ENCODE data around the gene ERP29. TPM values are rescaled to one million over a fixed set of nuclear protein-coding genes. Genes with fewer than 3 reads are reported as not detected.
"Not testable (repeated sequence)": the region's sequence is repeated elsewhere in the genome, so short reads cannot be mapped to it uniquely, and the experiment has no call there.

Gene ERP29
- total and polyA plus RNA-seq, 7 donors: 43.0 to 217 (median 68.0) TPM

DNA sequence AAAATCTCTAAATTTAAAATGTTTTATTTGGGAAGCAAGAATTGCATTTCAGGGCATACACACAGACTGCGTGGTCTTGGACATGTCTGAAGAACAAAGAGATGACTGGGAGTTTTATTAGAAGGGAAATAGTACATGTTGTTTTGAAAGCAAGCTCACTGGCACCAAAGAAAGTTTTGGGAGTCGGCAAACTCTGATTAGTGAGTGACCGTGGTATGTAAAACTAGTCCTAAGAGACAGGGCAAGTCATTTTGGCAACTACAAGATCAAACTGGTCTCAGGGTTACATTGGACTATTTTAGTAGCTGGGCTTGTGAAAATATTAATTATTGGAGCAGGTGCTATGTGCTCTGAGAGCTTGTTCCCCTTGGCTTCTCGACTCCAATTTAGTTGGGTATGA, 15.2 kb upstream of the ERP29 start:
- Histone ChIP-seq H3K4me3 (no peak overlapping the region), H3K4me1 (no peaks in the 10 kb centered on the region), H3K27me3 (no peaks in the 10 kb centered on the region), H3K36me3 (peaks cover 0 to 5% (median 0%) of the 10 kb centered on the region in 4 donors), H3K27ac (no peak overlapping the region), H3K9me3 (no peaks in the 10 kb centered on the region)
- no peak for TF ChIP-seq EP300 (IDR thresholded peaks at IDR 0.05)
- no peak for TF ChIP-seq POLR2AphosphoS5 (IDR thresholded peaks at IDR 0.05)
- TF ChIP-seq, protein P1, sequence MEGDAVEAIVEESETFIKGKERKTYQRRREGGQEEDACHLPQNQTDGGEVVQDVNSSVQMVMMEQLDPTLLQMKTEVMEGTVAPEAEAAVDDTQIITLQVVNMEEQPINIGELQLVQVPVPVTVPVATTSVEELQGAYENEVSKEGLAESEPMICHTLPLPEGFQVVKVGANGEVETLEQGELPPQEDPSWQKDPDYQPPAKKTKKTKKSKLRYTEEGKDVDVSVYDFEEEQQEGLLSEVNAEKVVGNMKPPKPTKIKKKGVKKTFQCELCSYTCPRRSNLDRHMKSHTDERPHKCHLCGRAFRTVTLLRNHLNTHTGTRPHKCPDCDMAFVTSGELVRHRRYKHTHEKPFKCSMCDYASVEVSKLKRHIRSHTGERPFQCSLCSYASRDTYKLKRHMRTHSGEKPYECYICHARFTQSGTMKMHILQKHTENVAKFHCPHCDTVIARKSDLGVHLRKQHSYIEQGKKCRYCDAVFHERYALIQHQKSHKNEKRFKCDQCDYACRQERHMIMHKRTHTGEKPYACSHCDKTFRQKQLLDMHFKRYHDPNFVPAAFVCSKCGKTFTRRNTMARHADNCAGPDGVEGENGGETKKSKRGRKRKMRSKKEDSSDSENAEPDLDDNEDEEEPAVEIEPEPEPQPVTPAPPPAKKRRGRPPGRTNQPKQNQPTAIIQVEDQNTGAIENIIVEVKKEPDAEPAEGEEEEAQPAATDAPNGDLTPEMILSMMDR (IDR thresholded peaks at IDR 0.05): no peak
- TF ChIP-seq POLR2A (IDR thresholded peaks at IDR 0.05): no peak
- WGBS, 2 donors: 91 to 93% methylated on average over 4 of the region's 4 CpGs
- intact Hi-C loops (cut with DNase I): no loop called here
- DNase-seq: no peak

DNA sequence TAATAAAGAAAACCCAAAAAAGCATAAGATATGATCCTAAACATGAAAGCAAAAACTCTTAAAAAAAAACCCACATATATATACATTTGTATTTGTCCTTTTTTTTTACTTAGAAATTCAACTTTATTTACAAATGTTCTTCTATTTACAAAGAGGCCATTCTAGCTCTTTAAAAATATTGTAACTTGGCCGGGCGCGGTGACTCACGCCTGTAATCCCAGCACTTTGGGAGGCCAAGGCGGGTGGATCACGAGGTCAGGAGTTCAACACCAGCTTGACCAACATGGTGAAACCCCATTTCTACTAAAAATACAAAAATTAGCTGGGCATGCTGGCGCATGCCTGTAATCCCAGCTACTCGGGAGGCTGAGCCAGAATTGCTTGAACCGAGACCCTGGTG, 14.1 kb upstream of the ERP29 start:
- H3K27ac ChIP-seq; H3K36me3 ChIP-seq; H3K9me3 ChIP-seq; H3K4me1 ChIP-seq; H3K4me3 ChIP-seq; H3K27me3 ChIP-seq; DNase-seq; intact Hi-C loops (cut with DNase I): not testable (repeated sequence)
- 85 to 91% methylated on average over 9 of the region's 9 CpGs for WGBS, 2 donors

DNA sequence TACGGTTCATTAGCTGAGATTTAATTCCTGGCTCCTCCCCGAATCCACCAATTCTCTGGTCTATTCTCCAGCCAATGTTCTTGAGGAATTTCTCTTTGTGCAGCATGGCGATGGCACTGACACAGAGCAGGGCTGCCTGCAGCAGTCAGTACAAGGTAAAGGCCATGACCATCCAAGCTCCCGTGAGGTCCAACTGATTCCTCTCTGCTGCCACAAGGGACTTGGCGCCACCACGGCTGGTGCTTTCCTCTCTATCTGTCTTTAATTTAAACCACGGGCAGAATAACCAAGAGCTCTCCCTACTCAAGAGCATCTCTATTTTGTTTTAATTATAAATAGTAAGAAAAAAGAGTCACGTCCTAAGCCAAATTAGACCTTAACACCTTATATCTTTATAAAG, 12.4 kb upstream of the ERP29 start:
- peaks cover 0 to 5% (median 0%) of the 10 kb centered on the region in 4 donors for H3K36me3 ChIP-seq
- intact Hi-C loops (cut with DNase I): no loop called here
- peaks cover 0 to 3% (median under 1%) of the 10 kb centered on the region in 4 donors for H3K4me1 ChIP-seq
- no peaks in the 10 kb centered on the region for H3K9me3 ChIP-seq
- no peak for DNase-seq
- no peak overlapping the region for H3K4me3 ChIP-seq
- no peak overlapping the region for H3K27ac ChIP-seq
- no peaks in the 10 kb centered on the region for H3K27me3 ChIP-seq
- TF ChIP-seq POLR2AphosphoS5 (IDR thresholded peaks at IDR 0.05) (no peak), EP300 (IDR thresholded peaks at IDR 0.05) (no peak), POLR2A (IDR thresholded peaks at IDR 0.05) (no peak)
- TF ChIP-seq, protein P1 (IDR thresholded peaks at IDR 0.05): no peak
- 85 to 94% methylated on average over 8 of the region's 8 CpGs for WGBS, 2 donors

DNA sequence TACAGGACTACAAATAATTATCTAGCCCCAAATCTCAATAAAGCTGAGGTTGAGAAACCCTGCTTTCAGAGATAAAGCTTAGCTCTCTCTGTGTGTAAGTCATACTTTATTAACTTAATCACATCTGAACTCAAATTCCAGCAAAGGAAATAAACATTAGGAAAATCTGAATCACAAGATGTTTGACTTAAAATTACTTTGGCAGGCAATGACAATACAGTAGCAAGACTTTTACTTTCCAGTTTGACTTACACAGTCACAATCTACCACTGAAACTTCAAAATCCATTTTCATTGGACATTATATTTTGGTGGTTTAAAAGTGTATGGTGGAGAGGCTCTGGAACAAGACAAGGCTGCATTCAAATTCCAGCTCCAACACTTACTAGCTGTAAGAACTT, 11.7 kb upstream of the ERP29 start:
- TF ChIP-seq POLR2AphosphoS5 (IDR thresholded peaks at IDR 0.05) (no peak), EP300 (IDR thresholded peaks at IDR 0.05) (no peak), POLR2A (IDR thresholded peaks at IDR 0.05) (no peak)
- TF ChIP-seq, protein P1 (IDR thresholded peaks at IDR 0.05): no peak
- Histone ChIP-seq H3K9me3 (no peaks in the 10 kb centered on the region), H3K36me3 (peaks cover 0 to 5% (median 0%) of the 10 kb centered on the region in 4 donors), H3K27me3 (no peaks in the 10 kb centered on the region), H3K4me3 (no peak overlapping the region), H3K4me1 (peaks cover 0 to 10% (median 4%) of the 10 kb centered on the region in 4 donors), H3K27ac (no peak overlapping the region)
- intact Hi-C loops (cut with DNase I): no loop called here
- no peak for DNase-seq

DNA sequence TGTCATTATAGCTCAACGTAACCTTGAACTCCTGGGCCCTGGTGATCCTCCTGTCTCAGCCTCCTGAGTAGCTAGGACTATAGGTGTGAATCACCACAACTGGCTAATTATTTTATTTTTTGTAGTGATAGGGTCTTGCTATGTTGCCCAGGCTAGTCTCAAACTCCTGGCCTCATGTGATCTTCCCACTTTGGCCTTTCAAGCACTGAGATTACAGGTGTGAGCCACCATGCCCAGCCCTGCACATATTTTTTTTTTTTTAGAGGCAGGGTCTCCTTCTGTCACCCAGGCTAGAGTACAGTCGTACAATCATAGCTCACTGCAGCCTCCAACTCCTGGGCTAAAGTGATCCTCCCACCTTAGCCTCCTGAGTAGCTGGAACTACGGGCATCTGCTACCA, 9.2 kb upstream of the ERP29 start:
- Histone ChIP-seq H3K36me3 (peaks cover 0 to 5% (median 0%) of the 10 kb centered on the region in 4 donors), H3K27me3 (no peaks in the 10 kb centered on the region), H3K27ac (no peak overlapping the region), H3K9me3 (no peaks in the 10 kb centered on the region), H3K4me1 (peaks cover 0 to 10% (median 4%) of the 10 kb centered on the region in 4 donors), H3K4me3 (no peak overlapping the region)
- WGBS, 2 donors: 95 to 97% methylated on average over 3 of the region's 3 CpGs
- TF ChIP-seq EP300 (IDR thresholded peaks at IDR 0.05) (no peak), POLR2AphosphoS5 (IDR thresholded peaks at IDR 0.05) (no peak), POLR2A (IDR thresholded peaks at IDR 0.05) (no peak)
- TF ChIP-seq, protein P1 (IDR thresholded peaks at IDR 0.05): no peak
- intact Hi-C loops (cut with DNase I): no loop called here
- DNase-seq: no peak
